NCI-H1436 (cell line): Measurements from ENCODE around the gene GSK3A.
"Not testable (repeated sequence)": the region's sequence is repeated elsewhere in the genome, so short reads cannot be mapped to it uniquely, and the experiment has no call there.

Experiments used
- DNase-seq: peaks from one replicate; lab custom pipeline; 2025; lab: John Stamatoyannopoulos, UW

Gene GSK3A

GRCh38 chr19:42268142-42268703 is 25.8 kb upstream of the GSK3A start:
- DNase-seq: peak; percentile 100

GRCh38 chr19:42267644-42268141 is 25.3 kb upstream of the GSK3A start:
- no peak for DNase-seq

GRCh38 chr19:42266928-42267603 is 24.7 kb upstream of the GSK3A start:
- DNase-seq: not testable (repeated sequence)

DNA sequence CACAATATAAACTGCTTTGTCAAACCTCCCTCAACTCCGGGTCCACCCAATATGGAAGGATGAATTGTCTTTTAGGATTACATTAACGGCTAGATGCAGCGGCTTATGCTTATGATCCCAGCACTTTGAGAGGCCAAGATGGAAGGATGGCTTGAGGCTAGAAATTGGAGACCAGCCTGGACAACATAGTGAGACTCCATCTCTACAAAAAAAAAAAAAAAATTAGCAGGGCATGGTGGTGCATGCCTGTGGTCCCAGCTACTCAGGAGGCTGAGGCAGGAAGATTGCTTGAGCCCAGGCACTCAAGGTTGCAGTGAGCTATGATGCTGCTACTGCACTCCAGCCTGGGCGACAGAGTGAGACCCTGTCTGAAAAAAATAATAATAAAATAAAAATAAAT is 23.7 kb upstream of the GSK3A start:
- not testable (repeated sequence) for DNase-seq

GRCh38 chr19:42261763-42262162 is 19.4 kb upstream of the GSK3A start:
- DNase-seq: no peak

DNA sequence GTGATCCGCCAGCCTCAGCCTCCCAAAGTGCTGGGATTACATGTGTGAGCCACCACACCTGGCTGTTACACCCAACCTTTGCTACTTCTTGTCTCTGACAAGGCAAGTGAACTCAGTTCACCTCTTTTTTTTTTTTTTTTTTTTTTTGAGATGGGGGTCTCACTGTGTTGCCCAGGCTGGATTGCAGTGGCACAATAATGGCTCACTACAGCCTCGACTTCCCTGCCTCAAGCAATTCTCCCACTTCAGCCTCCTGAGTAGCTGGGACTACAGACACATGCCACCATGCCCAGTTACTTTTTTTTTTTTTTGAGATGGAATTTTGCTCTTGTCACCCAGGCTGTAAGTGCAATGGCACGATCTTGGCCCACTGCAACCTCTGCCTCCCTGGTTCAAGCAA is 15.4 kb upstream of the GSK3A start:
- DNase-seq: not testable (repeated sequence)

- peak; percentile 14 for DNase-seq
Observed at GRCh38 chr19:42255766-42256745, 13.7 kb upstream of the GSK3A start.

GRCh38 chr19:42254850-42255765 is 12.7 kb upstream of the GSK3A start, which contains the start of gene ERF:
Gene ERF, minus strand, starts transcription at chr19:42255128. Its CDS starts 129 bp downstream, at chr19:42254999.
- DNase-seq: peak; percentile 86

- DNase-seq: peak; percentile 23
Observed at GRCh38 chr19:42254089-42254849, 11.9 kb upstream of the GSK3A start.

- DNase-seq: no peak
Observed at GRCh38 chr19:42253245-42254088, 11.1 kb upstream of the GSK3A start.

DNA sequence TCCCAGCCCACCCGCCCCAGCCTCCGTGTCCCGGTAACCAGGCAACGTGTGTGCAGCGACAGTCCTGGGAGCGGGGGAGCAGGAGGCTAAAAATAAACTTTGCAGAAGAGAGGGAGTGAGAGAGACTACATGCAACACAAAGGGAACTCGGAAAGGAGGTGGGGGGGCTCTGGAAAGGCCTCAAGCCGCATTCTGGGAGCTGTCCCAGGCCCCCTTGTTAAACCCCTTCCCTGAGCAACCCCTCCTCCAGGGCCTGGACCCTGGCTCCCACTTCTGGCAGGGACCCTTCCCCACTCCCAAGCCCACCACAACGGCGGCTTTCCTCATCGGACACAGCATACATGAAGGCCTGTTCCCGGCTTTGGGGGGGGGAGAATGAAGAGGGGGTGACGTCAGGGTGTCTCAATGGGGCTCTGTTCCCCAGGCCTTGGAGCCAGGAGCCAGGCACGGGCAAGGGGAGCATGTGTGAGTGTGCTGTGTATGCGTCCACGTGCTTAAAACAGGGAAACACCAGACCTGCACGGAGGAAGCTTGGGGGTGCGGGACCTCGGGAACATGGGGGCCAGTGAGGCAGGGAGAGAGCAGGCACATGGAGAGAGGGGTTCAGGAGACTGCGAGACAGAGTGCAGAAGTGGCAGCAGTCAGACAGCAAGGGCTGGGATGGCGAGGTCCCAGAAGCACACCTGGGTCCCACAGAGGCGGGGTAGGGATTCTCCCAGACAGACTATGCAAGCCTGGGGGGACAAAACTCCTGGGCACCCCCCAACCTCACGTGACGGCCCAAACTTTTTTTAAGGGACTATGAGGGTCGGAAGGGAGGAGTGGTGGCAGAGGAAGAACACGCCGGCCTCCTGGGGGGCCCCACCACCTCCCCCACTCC is 10.2 kb upstream of the GSK3A start:
- no peak for DNase-seq

- no peak for DNase-seq
Observed at GRCh38 chr19:42251572-42252358, 9.4 kb upstream of the GSK3A start.

DNA sequence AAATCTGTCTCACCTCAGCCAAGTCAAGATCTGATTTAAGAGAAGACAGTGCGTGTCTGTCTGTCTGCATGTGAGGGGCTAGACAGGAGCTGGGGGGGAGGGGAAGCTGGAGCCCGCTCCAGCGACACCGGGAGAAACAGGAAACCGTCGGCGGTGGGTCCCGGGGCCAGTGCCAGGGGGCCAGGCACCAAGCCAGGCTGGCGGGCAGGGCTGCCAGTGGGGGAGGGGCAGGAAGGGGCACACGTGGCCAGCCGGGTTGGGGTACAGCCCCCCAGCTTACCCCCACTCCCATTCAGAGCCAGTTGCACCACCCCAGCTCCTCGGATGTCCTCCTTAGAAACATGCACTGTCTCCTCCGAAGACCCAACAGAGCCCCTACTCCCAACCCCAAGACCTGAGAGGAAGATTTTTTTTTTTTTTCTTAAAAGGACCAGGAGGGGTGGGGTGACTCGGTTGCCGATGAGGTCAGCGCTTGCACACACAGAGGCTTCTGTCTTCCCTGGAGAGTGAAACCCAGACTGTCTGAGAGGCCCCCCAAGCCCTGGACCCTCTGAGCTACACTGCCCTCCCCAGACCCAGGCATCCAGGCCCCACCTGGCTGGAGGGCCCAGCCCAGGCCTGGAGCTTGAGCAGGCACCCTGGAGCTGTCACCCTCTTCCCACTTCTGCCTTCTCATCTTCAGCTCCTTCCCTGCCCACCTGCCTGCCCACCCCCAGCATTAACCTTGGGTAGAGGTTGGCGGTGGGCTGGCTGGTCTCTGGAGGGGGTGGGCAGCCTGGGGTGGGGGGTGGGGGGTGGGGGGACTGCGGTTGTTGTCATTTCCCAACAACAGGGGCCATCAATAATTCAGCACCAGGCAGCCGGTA is 8.5 kb upstream of the GSK3A start:
- DNase-seq: no peak

DNA sequence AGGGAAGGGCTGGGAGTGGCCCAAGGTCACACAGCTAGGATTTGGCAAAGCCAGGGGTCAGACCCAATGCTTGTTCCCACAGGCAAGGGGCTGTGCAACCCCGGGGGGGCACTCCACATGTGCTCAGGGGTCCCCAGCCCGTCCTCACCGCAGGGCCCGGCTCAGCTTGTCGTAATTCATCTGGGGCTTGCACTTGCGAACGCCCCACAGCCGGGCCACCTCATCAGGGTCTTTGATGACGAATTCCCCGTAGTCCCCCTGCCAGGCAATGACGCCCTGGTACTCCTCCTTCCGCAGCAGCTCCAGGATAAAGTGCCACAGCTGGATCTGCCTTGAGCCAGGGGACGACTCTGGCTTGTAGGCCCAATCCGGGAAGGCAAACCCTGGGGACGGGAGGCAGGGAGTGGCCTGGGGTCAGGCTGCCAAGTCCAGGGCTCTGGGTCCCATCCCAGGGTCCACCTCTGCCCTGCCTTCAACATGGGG is 7.8 kb upstream of the GSK3A start:
- no peak for DNase-seq

DNA sequence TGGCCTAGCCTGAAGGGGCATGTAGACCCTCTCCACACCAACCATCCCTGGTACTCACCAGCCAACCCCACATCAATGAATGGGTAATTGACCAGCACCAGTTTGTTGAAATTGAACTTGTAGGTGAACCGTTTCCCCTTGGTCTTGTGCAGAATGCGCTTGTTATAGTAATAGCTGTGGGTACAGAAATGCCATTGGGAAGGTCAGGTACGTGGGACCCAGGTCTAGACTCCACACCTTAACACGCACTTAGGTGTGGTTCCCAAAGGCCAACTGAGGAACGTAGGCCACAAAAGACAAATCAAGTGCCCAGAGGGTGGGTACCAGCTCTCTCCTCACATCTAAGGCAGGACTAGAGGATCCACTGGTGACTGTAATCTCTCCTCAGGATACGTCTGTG is 7.4 kb upstream of the GSK3A start:
- no peak for DNase-seq

DNA sequence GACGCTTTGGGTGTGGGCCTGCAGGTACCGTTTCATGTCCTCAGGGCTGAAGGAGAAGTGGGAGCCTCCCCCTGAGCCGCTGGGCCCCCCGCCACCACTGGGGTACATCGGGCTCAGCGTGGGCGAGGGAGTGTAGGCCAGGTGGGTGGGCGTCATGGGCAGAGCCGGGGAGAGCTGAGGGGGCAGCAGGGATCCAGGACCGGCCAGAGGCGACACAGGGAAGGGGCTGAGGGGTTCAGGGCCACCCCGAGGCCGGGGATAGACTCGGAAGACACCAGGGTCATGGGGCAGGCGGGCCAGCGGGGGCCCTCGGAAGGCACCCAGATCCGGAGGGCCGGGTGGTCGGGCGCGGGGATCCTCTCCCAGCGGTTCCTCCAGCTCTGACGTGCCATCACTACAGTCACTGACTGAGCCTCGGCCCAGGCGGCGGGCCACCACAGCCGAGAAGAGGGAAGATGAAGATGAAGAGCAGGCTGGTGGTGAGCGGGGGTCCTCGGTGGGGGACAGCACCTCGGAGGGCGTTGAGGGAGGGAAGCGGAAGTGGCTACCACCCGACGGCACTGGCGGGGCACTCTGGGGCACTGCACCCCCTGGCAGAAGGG is 6.8 kb upstream of the GSK3A start:
- DNase-seq: no peak
